ENCODE measurements around the gene HMGB3. TPM values are rescaled to one million over a fixed set of nuclear protein-coding genes. Genes with fewer than 3 reads are reported as not detected.

The HMGB3 gene
- total RNA-seq, 1 donor from 2014 or later, result 49.2 TPM

DNA sequence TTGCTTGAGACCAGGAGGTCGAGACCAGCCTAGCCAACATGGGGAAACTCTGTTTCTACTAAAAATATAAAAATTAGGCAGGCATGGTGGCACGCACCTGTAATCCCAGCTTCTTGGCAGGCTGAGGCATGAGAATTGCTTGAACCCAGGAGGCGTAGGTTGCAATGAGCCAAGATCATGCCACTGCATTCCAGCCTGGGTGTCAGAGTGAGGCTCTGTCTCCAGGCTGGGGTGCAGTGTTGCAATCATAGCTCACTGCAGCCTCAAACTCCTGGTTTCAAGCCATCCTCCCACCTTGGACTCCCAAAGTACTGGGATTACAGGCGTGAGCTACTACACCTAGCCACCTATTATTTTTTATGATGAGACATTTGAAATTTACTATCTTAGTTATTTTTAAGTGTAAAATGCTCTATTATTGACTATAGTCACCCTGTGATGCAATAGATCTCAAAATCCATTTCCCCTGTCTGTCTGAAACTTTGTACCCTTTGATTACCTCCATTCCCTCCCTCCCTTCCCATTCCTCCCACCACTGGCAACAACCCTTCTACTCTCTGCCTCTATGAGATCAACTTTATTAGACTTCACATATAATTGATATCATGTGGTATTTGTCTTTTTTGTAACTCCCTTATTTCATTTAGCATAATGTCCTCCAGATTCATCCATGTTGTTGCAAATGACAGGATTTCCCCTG is 23.4 kb downstream of the HMGB3 start:
- H3K27me3 Mint-ChIP-seq (ENCODE audit: low read depth), result peaks cover 2% of the 10 kb centered on the region
- DNase-seq (ENCODE audit: low spot score), result no peak
- H3K9me3 Mint-ChIP-seq (ENCODE audit: low read depth), result peaks cover 8% of the 10 kb centered on the region
- TF ChIP-seq, protein P1, sequence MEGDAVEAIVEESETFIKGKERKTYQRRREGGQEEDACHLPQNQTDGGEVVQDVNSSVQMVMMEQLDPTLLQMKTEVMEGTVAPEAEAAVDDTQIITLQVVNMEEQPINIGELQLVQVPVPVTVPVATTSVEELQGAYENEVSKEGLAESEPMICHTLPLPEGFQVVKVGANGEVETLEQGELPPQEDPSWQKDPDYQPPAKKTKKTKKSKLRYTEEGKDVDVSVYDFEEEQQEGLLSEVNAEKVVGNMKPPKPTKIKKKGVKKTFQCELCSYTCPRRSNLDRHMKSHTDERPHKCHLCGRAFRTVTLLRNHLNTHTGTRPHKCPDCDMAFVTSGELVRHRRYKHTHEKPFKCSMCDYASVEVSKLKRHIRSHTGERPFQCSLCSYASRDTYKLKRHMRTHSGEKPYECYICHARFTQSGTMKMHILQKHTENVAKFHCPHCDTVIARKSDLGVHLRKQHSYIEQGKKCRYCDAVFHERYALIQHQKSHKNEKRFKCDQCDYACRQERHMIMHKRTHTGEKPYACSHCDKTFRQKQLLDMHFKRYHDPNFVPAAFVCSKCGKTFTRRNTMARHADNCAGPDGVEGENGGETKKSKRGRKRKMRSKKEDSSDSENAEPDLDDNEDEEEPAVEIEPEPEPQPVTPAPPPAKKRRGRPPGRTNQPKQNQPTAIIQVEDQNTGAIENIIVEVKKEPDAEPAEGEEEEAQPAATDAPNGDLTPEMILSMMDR (IDR thresholded peaks at IDR 0.05), result no peak
- no peak overlapping the region for H3K4me3 Mint-ChIP-seq (ENCODE audit: unreplicated experiment)
- no peak overlapping the region for H3K27ac Mint-ChIP-seq (ENCODE audit: unreplicated experiment)
- H3K36me3 Mint-ChIP-seq (ENCODE audit: low read depth), result no peaks in the 10 kb centered on the region
- no peaks in the 10 kb centered on the region for H3K4me1 Mint-ChIP-seq (ENCODE audit: low read depth)

DNA sequence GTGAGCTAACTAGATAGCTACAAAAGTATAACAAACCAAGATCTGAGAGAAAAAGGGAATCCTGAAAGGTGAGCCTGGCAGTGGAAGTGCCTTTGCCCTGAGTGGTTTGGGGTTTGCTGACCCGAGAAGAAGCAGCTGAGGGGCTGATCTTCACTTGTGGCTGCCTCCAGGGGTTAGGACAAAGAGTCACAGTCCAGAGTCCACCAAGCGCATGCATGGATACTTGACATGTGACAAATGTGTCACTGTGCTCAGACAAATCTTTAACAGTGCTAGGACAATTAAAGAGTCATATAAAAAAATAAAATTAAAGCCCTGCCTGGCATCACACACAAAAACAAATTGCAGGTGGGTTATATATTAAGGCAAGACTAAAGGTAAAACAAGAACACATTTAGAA is 26.4 kb downstream of the HMGB3 start:
- no peaks in the 10 kb centered on the region for H3K36me3 Mint-ChIP-seq (ENCODE audit: low read depth)
- no peak overlapping the region for H3K27ac Mint-ChIP-seq (ENCODE audit: unreplicated experiment)
- TF ChIP-seq, protein P1 (IDR thresholded peaks at IDR 0.05), result no peak
- H3K4me1 Mint-ChIP-seq (ENCODE audit: low read depth), result no peaks in the 10 kb centered on the region
- DNase-seq (ENCODE audit: low spot score), result no peak
- no peak overlapping the region for H3K4me3 Mint-ChIP-seq (ENCODE audit: unreplicated experiment)
- H3K9me3 Mint-ChIP-seq (ENCODE audit: low read depth), result peaks cover 12% of the 10 kb centered on the region
- peaks cover 2% of the 10 kb centered on the region for H3K27me3 Mint-ChIP-seq (ENCODE audit: low read depth)

DNA sequence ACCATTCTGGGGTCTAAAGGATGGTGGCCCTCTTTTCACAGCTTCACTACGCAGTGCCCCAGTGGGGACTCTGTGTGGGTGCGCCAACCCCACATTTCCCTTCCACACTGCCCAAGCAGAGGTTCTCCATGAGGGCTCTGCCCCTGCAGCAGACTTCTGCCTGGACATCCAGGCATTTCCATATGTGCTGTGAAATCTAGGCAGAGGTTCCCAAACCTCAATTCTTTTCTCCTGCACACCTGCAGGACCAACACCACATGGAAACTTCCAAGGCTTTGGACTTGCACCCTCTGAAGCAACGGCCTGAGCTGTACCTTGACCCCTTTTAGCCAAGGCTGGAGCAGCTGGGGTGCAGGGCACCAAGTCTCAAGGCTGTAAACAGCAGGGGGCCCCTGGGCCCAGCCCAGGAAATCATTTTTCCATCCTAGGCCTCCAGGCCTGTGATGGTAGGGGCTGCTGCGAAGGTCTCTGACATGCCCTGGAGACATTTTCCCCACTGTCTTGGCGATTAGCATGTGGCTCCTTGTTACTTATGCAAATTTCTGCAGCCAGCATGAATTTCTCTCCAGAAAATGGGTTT is 30.1 kb downstream of the HMGB3 start:
- DNase-seq (ENCODE audit: low spot score), result no peak
- Mint-ChIP-seq H3K27me3 (ENCODE audit: low read depth) (peaks cover 2% of the 10 kb centered on the region), H3K4me3 (ENCODE audit: unreplicated experiment) (no peak overlapping the region), H3K9me3 (ENCODE audit: low read depth) (peaks cover 12% of the 10 kb centered on the region), H3K4me1 (ENCODE audit: low read depth) (no peaks in the 10 kb centered on the region), H3K27ac (ENCODE audit: unreplicated experiment) (no peak overlapping the region), H3K36me3 (ENCODE audit: low read depth) (no peaks in the 10 kb centered on the region)
- TF ChIP-seq, protein P1 (IDR thresholded peaks at IDR 0.05), result no peak

DNA sequence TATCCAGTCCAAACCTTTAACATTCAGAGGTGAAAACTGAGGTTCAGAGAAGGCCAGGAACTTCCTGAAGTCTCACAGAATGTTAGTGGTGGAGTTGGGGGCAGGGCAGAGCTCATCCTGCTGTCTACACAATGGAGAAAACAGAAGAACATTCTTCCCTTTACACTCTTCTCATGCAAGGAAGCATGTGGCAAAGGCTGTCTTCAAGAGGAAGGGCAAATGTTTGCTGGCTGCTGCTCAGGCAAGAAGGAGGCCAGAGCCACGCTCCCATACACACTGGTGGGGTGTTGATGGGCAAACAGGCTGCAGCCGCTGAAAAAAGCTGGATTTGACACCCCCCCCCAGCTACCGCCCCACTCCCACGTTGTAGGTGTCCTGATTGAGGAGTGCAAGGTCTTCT is 32.5 kb downstream of the HMGB3 start:
- Mint-ChIP-seq H3K27me3 (ENCODE audit: low read depth) (no peaks in the 10 kb centered on the region), H3K36me3 (ENCODE audit: low read depth) (no peaks in the 10 kb centered on the region), H3K9me3 (ENCODE audit: low read depth) (peaks cover 8% of the 10 kb centered on the region), H3K4me1 (ENCODE audit: low read depth) (peaks cover 6% of the 10 kb centered on the region), H3K27ac (ENCODE audit: unreplicated experiment) (no peak overlapping the region), H3K4me3 (ENCODE audit: unreplicated experiment) (no peak overlapping the region)
- TF ChIP-seq, protein P1 (IDR thresholded peaks at IDR 0.05), result no peak
- DNase-seq (ENCODE audit: low spot score), result no peak

DNA sequence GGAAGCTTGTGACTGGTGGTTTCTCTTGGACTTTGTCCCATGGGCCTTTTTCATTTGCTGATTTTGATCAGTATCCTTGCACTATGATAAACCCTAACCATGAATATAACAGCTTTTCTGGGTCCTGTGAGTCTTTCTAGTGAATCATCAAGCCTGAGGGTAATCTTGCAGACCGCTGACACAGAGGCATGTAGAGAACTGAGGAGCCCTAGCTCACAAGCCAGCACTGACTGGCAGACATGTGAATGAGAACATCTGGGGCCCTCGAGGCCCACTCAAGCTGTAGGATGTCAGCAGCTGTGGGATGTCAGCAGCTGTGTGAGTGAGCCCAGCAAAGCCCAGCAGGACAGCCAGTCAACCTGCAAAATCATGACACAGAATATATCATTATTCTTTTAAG is 36.7 kb downstream of the HMGB3 start:
- DNase-seq (ENCODE audit: low spot score), result no peak
- TF ChIP-seq, protein P1 (IDR thresholded peaks at IDR 0.05), result no peak
- Mint-ChIP-seq H3K36me3 (ENCODE audit: low read depth) (no peaks in the 10 kb centered on the region), H3K27me3 (ENCODE audit: low read depth) (no peaks in the 10 kb centered on the region), H3K4me3 (ENCODE audit: unreplicated experiment) (no peak overlapping the region), H3K27ac (ENCODE audit: unreplicated experiment) (no peak overlapping the region), H3K4me1 (ENCODE audit: low read depth) (peaks cover 6% of the 10 kb centered on the region), H3K9me3 (ENCODE audit: low read depth) (peaks cover 2% of the 10 kb centered on the region)

Data from chondrocyte (in vitro differentiated cells).